Measurements from ENCODE around the gene ANKS3.

Gene ANKS3

DNA sequence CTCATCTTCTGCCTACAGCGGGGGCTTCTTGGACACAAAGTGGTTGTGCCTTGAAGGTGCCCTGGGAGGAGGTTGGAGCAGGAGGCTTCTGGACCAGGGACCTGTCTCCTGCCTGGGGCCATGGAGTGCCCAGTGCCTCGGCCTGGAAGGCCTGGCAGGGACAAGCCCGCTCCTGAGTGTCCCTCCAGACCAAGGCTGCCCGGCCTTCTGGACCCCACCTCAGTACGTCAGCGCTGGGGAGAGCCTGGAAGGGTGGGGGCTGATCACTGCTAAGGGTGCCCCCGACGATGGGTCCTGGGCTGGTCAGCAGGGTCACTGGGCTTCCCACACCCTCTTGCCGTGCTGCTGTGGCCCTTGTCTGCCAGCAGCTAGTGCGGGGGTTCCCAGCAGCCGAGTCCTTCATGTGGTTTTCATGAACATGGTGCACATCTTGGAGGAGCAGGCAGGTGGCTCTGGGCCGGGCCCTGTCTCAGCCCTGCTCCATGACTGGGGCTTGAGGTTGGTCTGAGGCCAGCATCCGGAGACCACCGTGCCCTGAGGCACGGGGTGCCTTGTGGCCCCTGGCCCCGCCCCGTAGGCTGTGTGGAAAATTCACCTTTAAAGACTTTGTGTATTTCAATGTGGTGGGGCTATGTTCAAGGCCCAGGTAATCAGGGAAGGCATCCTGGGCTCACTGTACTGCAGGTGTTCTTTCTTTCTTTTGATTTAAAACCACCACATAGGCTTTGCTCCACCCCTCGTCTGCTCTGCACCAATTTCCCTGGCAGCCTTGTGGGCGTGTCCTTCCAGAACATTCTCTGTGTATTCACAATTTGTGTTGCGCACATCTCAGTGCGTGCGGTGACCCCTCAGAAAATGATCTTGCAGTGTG is 87.1 kb downstream of the ANKS3 start:
- no peak for DNase-seq (ENCODE audit: low read depth)
